WTC11 (cell line): Measurements from ENCODE around the gene CD82.

Experiments used
- CREB1 ChIP-seq: sonication (generic); formaldehyde crosslinking; IDR thresholded peaks from 2 replicates; pipeline ENCODE4 v1.8.0; 2023; ENCODE audit warnings: mild to moderate bottlenecking, missing genetic modification reagents
- CTCF ChIP-seq: fragments of 200-600 bp; IDR thresholded peaks from 2 replicates; pipeline ENCODE4 v1.8.0; 2022; ENCODE audit warnings: antibody characterized with exemption
- ETV6 ChIP-seq: sonication (generic); formaldehyde crosslinking; IDR thresholded peaks from 2 replicates; pipeline ENCODE4 v1.8.1; 2022; ENCODE audit warnings: mild to moderate bottlenecking, missing genetic modification reagents
- JAZF1 ChIP-seq: fragments of 250-450 bp; sonication (Bioruptor Pico); IDR thresholded peaks from 2 replicates; pipeline ENCODE4 v1.9.0; 2021; ENCODE audit warnings: moderate library complexity, mild to moderate bottlenecking, inconsistent platforms
- KAT7 ChIP-seq: sonication (generic); formaldehyde crosslinking; IDR thresholded peaks from 2 replicates; pipeline ENCODE4 v1.8.1; 2023; ENCODE audit warnings: missing genetic modification reagents, mild to moderate bottlenecking, borderline replicate concordance
- MYBL2 ChIP-seq: sonication (generic); formaldehyde crosslinking; IDR thresholded peaks from 2 replicates; pipeline ENCODE4 v1.8.1; 2023; ENCODE audit warnings: mild to moderate bottlenecking, moderate library complexity, missing genetic modification reagents
- NFATC4 ChIP-seq: fragments of 250-450 bp; sonication (Bioruptor Pico); IDR thresholded peaks from 2 replicates; pipeline ENCODE4 v1.9.0; 2021; ENCODE audit warnings: mild to moderate bottlenecking
- NR2C2 ChIP-seq: sonication (generic); formaldehyde crosslinking; IDR thresholded peaks from 2 replicates; pipeline ENCODE4 v1.8.0; 2022; ENCODE audit warnings: mild to moderate bottlenecking, missing genetic modification reagents
- PRDM15 ChIP-seq: sonication (generic); formaldehyde crosslinking; IDR thresholded peaks from 2 replicates; pipeline ENCODE4 v1.8.0; 2022; ENCODE audit warnings: missing genetic modification reagents
- SMAD3 ChIP-seq: sonication (generic); formaldehyde crosslinking; IDR thresholded peaks from 2 replicates; pipeline ENCODE4 v1.8.0; 2022; ENCODE audit warnings: missing genetic modification reagents, mild to moderate bottlenecking, borderline replicate concordance
- TEAD4 ChIP-seq: sonication (generic); formaldehyde crosslinking; IDR thresholded peaks from 2 replicates; pipeline ENCODE4 v1.8.0; 2022; ENCODE audit warnings: mild to moderate bottlenecking, missing genetic modification reagents
- ZNF138 ChIP-seq: sonication (generic); formaldehyde crosslinking; conservative IDR thresholded peaks from 2 replicates; pipeline ENCODE4 v1.8.1; 2022; ENCODE audit warnings: mild to moderate bottlenecking, moderate library complexity, missing genetic modification reagents
- ZNF263 ChIP-seq: sonication (generic); formaldehyde crosslinking; IDR thresholded peaks from 2 replicates; pipeline ENCODE4 v1.8.1; 2022; ENCODE audit warnings: low read depth, mild to moderate bottlenecking, moderate library complexity, missing genetic modification reagents

- TF ChIP-seq JAZF1 (CRISPR knock-in tag) (no peak), TEAD4 (no peak), CTCF (no peak), SMAD3 (CRISPR knock-in tag) (no peak), ETV6 (CRISPR knock-in tag) (no peak), PRDM15 (no peak), NR2C2 (CRISPR knock-in tag) (no peak), NFATC4 (CRISPR knock-in tag) (no peak), ZNF263 (CRISPR knock-in tag) (no peak), KAT7 (CRISPR knock-in tag) (no peak), CREB1 (no peak), MYBL2 (no peak), ZNF138 (CRISPR knock-in tag) (no peak)
These were observed 92.5 kb downstream of the CD82 start for GRCh38 chr11:44657836-44658505.
